IPS-18a (cell line): ENCODE results near the gene MTRF1.

Experiments
- H3K27ac ChIP-seq: one replicate; pipeline ENCODE4 v1.5.1; 2013; ENCODE audit warnings: low read length
- H3K27me3 ChIP-seq: one replicate; pipeline ENCODE4 v1.6.1; 2013; ENCODE audit warnings: mild to moderate bottlenecking, low read length; ENCODE audit not compliant: control insufficient read depth, insufficient read depth
- H3K36me3 ChIP-seq: one replicate; pipeline ENCODE4 v1.6.1; 2013; ENCODE audit warnings: low read depth, low read length; ENCODE audit not compliant: control insufficient read depth
- H3K4me1 ChIP-seq: one replicate; pipeline ENCODE4 v1.6.1; 2013; ENCODE audit warnings: low read depth, low read length; ENCODE audit not compliant: control insufficient read depth
- H3K4me3 ChIP-seq: one replicate; pipeline ENCODE4 v1.5.1; 2013; ENCODE audit warnings: low read length
- H3K9ac ChIP-seq: one replicate; pipeline ENCODE4 v1.6.1; 2013; ENCODE audit warnings: mild to moderate bottlenecking, low read length, moderate library complexity
- H3K9me3 ChIP-seq: one replicate; pipeline ENCODE4 v1.6.1; 2013; ENCODE audit warnings: low read depth, low read length; ENCODE audit not compliant: control insufficient read depth

MTRF1 gene

DNA sequence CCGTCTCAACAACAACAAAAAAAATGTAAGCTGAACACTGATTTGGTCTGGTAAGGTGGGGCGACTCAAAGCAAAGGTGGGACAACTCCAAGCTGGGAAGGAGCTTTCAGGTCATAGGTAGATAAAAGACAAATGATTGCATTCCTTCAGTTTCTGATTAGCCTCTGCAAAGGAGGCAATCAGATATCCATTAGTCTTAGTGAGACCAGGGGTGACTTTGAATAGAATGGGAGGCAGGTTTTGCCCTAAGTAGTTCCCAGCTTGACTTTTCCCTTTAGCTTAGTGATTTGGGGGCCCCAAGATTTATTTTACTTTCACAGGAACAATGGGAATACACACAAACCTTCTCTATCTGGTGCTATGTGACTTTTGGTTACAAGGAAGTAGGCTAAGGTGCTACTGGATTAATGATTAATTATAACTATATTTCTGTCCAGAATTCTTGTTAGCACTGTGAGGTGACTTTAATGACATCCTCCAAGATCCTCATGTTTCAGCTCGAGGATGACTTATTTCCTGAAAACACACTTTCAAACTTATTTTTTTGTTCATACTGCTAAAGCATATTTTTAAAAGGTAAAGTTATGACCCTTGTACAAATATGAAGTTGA is 10.6 kb upstream of the MTRF1 start:
- H3K36me3 ChIP-seq: no peaks in the 10 kb centered on the region
- no peaks in the 10 kb centered on the region for H3K27me3 ChIP-seq
- no peak overlapping the region for H3K9ac ChIP-seq
- peaks cover 8% of the 10 kb centered on the region for H3K4me1 ChIP-seq
- H3K9me3 ChIP-seq: peaks cover 8% of the 10 kb centered on the region
- H3K27ac ChIP-seq: no peak overlapping the region
- no peak overlapping the region for H3K4me3 ChIP-seq

DNA sequence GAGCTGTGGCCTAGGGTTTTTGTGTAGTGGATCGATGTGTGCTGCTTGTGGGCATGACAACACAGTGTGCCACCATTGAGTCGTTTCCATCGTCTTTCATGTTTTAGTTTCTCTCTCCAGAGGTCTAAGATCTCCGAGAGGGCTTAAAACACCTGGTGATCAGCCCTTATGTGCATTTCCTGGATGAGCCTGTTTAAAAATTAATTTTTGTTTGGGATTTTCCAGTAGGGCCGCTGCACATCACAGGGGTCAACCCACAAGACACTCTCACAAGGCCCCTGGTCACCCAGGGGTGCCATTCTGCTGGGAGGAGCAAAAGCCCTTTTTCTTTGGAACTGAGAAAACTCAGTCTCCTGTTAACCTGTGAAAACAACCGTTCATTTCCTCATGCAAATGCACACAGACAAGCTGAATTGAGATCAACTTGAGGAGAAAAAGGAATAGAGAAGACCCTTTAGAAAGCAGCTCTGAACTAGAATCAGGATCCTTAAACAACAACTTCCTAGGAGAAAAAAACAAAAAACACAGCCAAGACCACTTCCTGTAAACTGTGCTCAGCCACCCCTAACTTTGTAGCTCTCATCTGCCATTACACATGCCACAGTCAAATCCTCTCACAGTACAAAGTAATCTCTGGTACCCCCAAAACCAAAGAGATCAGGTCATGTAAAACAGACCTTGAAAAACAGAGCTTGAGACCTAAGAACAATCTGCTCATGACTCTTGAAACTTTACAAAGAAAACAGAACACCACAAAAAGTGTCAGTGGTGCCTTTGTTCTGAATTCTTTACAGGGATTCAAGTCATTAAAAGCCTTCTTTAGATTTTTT is 8.3 kb upstream of the MTRF1 start:
- Histone ChIP-seq H3K9ac (no peak overlapping the region), H3K4me3 (no peak overlapping the region), H3K9me3 (peaks cover 24% of the 10 kb centered on the region), H3K36me3 (no peaks in the 10 kb centered on the region), H3K27ac (no peak overlapping the region), H3K4me1 (peaks cover 4% of the 10 kb centered on the region), H3K27me3 (no peaks in the 10 kb centered on the region)

DNA sequence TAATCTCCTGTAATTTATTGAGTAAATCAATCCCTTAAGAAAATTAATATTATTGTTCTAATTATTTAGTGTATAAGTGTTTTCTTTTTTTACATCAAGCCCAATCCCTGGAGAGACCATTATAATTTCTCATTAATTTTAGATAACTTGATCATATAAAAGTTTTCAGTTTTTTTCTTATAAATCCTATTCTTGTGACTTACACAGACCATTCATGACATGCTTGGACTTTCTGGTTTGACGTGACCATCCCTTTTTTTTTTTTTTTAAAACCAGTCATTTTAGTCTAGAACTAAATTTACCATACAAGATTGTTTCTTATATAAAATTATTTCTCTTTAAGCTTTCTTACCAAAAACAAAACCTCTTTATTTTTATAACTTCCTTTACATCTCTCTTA is 5.4 kb upstream of the MTRF1 start:
- Histone ChIP-seq H3K9me3 (peaks cover 24% of the 10 kb centered on the region), H3K9ac (no peak overlapping the region), H3K36me3 (no peaks in the 10 kb centered on the region), H3K4me3 (no peak overlapping the region), H3K27ac (no peak overlapping the region), H3K4me1 (no peaks in the 10 kb centered on the region), H3K27me3 (no peaks in the 10 kb centered on the region)

DNA sequence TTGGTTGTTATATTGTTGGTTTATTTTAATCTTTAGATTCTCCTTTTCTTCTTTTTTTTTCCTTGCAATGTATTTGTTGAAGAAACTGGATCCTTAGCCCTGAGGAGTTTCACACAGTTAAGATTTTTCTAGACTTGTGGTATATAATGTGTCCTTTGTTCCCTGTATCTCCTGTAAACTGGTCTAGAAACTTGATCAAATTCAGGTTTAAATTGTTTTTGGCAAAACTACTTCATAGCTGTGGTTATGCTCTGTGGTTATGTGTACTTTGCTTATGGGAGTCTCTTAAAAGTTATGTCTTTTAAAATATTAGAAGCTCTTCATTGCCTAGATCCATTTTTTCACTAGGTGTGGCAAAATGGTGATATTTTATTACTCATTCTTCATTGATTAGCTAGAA is 3.7 kb upstream of the MTRF1 start:
- H3K27ac ChIP-seq: no peak overlapping the region
- H3K9me3 ChIP-seq: peaks cover 24% of the 10 kb centered on the region
- no peak overlapping the region for H3K4me3 ChIP-seq
- no peaks in the 10 kb centered on the region for H3K27me3 ChIP-seq
- H3K4me1 ChIP-seq: peaks cover 4% of the 10 kb centered on the region
- no peak overlapping the region for H3K9ac ChIP-seq
- no peaks in the 10 kb centered on the region for H3K36me3 ChIP-seq

DNA sequence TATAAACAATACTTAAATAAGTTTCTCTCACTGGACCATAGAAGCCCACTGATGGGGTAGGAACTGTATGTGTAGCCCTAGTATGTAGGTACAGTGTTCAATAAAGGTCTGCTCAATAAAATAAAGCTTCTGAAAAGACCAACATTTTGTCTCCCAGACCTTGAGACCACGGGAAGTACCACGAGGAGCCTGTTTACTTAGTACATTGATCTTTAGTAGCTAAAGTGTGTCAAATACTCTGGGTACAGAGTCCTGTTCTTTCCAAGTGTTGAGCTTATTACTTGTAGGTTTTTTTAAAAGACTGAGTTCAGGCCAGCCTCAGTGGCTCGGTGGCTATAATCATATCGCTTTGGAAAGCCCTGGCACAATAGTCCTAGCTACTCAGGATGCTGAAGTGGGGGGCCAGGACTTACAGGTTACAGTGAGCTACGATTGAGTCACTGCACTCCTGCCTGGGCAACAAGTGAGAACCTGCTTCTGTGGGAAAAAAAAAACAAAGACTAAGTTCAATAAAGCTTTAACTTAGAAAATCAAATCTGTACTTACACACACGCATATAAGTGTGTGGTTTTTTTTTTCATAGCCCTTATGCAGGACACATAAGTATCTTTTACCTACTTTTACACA is 3.4 kb downstream of the MTRF1 start:
- Histone ChIP-seq H3K27ac (no peak overlapping the region), H3K9me3 (no peaks in the 10 kb centered on the region), H3K9ac (no peak overlapping the region), H3K4me3 (no peak overlapping the region), H3K36me3 (peaks cover 20% of the 10 kb centered on the region), H3K27me3 (no peaks in the 10 kb centered on the region), H3K4me1 (peaks cover 4% of the 10 kb centered on the region)

DNA sequence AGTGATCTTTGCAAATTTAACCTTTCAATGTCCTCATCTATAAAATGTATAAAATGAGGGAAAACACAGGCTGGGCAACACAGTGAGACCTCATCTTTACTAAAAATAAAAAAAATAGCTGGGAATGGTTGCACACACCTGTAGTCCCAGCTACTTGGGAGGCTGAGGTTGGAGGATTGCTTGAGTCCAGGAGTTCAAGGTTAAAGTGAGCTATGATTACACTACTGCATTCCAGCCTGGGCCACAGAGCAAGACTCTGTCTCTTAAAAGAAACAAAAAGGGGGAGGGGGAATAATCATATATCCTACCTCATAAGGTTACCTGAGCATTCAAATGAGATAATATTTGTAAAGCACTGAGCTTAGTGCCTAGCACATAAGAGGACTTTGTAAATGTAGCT is 5.8 kb downstream of the MTRF1 start:
- Histone ChIP-seq H3K36me3 (peaks cover 28% of the 10 kb centered on the region), H3K27me3 (no peaks in the 10 kb centered on the region), H3K9ac (no peak overlapping the region), H3K4me3 (no peak overlapping the region), H3K9me3 (no peaks in the 10 kb centered on the region), H3K27ac (no peak overlapping the region), H3K4me1 (no peaks in the 10 kb centered on the region)

DNA sequence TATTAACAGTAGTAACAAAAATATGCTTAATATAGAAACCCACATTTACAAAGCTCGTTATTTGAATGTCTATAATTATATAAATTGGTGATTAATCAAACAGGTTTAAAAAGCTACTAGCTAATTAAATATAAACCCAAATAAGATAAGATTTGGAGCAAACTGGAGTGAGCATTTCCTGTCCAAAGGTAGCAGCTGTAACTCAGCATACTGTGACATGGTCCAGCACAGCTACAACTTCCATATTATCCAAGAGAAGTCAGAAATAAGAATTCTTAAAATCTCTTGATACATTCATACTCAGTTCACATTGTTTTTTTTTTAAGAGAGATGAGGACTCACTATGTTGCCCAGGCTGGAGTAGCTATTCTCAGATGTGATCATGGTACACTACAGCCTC is 8.5 kb downstream of the MTRF1 start:
- H3K4me1 ChIP-seq: no peaks in the 10 kb centered on the region
- no peak overlapping the region for H3K27ac ChIP-seq
- H3K27me3 ChIP-seq: no peaks in the 10 kb centered on the region
- H3K9me3 ChIP-seq: no peaks in the 10 kb centered on the region
- H3K4me3 ChIP-seq: no peak overlapping the region
- peaks cover 24% of the 10 kb centered on the region for H3K36me3 ChIP-seq
- no peak overlapping the region for H3K9ac ChIP-seq

DNA sequence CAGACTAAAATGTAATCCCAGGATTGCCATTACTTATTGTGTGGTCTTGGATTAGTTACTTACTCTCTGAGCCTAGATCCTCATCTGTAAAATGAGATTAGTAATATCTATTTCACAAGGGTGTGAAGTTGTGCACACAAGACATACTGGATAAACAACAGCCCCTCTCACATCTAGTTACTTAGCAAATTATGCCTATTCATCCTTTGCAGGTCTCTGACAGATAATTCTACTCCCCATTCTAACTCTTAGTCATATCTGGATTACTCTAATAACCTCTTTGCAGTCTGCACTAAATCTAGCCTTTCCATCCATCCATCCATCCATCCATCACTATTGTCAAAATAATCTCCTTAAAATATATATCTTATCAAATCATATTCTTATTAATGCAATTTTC is 12.4 kb downstream of the MTRF1 start:
- Histone ChIP-seq H3K27ac (no peak overlapping the region), H3K4me1 (no peaks in the 10 kb centered on the region), H3K9ac (no peak overlapping the region), H3K36me3 (peaks cover 17% of the 10 kb centered on the region), H3K27me3 (no peaks in the 10 kb centered on the region), H3K9me3 (no peaks in the 10 kb centered on the region), H3K4me3 (no peak overlapping the region)

DNA sequence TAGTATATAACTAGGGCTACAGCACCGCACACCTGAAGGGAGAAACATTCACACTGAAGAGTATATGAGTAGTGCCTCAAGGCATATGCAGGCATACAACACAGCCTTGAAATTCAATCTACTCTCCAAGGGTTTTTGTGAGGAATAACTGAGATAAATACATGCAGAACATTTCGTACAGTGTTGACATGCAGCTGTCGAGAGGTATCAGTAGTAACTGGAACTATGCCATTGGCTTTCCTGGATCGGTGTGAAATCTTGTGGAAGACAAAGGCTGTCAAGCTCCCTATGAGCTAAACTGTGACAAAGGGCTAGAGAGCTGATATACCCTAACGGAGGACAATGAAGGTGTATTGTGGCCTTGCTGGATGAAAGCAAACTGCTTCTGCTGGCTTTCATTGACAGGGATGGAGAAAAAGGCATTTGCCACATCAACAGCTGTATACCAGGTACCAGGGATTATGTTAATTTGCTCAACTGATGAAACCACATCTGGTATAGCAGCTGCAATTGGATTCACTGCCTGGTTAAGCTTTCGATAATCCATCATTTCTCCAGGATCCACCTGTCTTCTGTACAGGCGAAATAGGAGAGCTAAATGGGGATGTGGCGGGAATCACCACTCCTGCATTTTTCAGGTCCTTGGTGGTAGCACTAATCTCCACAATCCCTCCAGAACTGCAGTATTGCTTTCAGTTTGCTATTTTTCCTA is 16.3 kb downstream of the MTRF1 start:
- H3K9me3 ChIP-seq: no peaks in the 10 kb centered on the region
- H3K27me3 ChIP-seq: no peaks in the 10 kb centered on the region
- no peak overlapping the region for H3K4me3 ChIP-seq
- no peak overlapping the region for H3K9ac ChIP-seq
- no peaks in the 10 kb centered on the region for H3K4me1 ChIP-seq
- H3K36me3 ChIP-seq: peaks cover 8% of the 10 kb centered on the region
- H3K27ac ChIP-seq: no peak overlapping the region

DNA sequence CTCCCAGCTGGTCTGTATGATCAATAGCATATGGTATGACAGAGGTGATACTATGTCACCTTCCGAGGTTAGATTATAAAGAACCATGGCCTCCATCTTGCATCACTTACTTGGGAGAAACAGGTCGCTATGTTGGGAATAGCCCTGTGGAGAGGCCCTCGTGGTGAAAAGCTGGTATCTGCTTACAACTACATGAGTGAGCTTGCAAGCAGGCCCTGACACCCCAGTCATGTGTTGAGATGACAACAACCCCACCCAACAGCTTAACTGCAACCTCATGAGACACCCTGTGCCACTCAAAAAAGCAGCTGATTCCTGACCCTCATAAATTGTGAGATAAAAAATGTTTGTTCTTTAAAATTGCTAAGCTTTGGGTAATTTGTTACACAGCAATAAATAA is 18.8 kb downstream of the MTRF1 start:
- no peak overlapping the region for H3K4me3 ChIP-seq
- no peak overlapping the region for H3K27ac ChIP-seq
- H3K36me3 ChIP-seq: peaks cover 4% of the 10 kb centered on the region
- no peaks in the 10 kb centered on the region for H3K4me1 ChIP-seq
- no peak overlapping the region for H3K9ac ChIP-seq
- no peaks in the 10 kb centered on the region for H3K27me3 ChIP-seq
- no peaks in the 10 kb centered on the region for H3K9me3 ChIP-seq

DNA sequence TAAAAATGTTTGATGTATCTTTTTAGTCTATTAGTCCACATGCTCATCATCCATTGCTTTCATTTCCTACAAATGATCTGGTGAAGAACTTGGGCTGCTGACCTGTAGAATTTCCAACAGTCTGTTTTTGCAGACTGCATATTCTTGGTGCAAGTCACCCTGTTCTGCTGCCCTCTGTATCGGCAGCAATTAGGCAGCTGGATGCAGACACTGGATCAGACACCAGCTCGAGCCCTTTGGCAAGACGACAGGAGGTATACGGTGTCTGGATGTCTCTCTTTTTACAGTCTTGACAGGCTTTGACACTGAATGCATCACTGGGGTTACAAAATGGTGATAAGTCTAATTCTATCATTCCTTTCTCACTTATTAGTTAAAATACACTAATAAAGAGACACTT is 21.8 kb downstream of the MTRF1 start:
- Histone ChIP-seq H3K27me3 (no peaks in the 10 kb centered on the region), H3K4me1 (no peaks in the 10 kb centered on the region), H3K4me3 (no peak overlapping the region), H3K27ac (no peak overlapping the region), H3K9me3 (no peaks in the 10 kb centered on the region), H3K9ac (no peak overlapping the region), H3K36me3 (no peaks in the 10 kb centered on the region)
